ENCODE measurements around the gene PSMD13. TPM values are rescaled to one million over a fixed set of nuclear protein-coding genes. Genes with fewer than 3 reads are reported as not detected.

The PSMD13 gene
- total RNA-seq, 1 donor from 2014 or later = 89.9 TPM

DNA sequence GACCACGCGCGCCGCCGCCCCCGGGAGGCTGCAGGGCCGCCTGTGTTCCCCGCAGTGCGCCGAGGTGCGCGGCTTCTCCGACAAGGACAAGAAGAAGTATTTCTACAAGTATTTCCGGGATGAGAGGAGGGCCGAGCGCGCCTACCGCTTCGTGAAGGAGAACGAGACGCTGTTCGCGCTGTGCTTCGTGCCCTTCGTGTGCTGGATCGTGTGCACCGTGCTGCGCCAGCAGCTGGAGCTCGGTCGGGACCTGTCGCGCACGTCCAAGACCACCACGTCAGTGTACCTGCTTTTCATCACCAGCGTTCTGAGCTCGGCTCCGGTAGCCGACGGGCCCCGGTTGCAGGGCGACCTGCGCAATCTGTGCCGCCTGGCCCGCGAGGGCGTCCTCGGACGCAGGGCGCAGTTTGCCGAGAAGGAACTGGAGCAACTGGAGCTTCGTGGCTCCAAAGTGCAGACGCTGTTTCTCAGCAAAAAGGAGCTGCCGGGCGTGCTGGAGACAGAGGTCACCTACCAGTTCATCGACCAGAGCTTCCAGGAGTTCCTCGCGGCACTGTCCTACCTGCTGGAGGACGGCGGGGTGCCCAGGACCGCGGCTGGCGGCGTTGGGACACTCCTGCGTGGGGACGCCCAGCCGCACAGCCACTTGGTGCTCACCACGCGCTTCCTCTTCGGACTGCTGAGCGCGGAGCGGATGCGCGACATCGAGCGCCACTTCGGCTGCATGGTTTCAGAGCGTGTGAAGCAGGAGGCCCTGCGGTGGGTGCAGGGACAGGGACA lies 44.1 kb downstream of the PSMD13 start:
- H3K36me3 ChIP-seq = no peaks in the 10 kb centered on the region
- H3K4me3 ChIP-seq = peak overlapping the region; percentile 35
- no peak for TF ChIP-seq CTCF (IDR thresholded peaks at IDR 0.05)
- no peak overlapping the region for H3K27ac ChIP-seq
- intact Hi-C loops (cut with DNase I) = no loop called here
- peaks cover 30% of the 10 kb centered on the region for H3K4me1 ChIP-seq
- no peaks in the 10 kb centered on the region for H3K9me3 ChIP-seq
- DNase-seq (peak; percentile 67), ATAC-seq (peak; percentile 23)
- peaks cover 80% of the 10 kb centered on the region for H3K27me3 ChIP-seq

- Histone ChIP-seq H3K27me3 (peaks cover 83% of the 10 kb centered on the region), H3K9me3 (no peaks in the 10 kb centered on the region), H3K36me3 (no peaks in the 10 kb centered on the region), H3K4me3 (peak overlapping the region; percentile 35), H3K27ac (no peak overlapping the region), H3K4me1 (peaks cover 30% of the 10 kb centered on the region)
- intact Hi-C loops (cut with DNase I) = no loop called here
- TF ChIP-seq CTCF (IDR thresholded peaks at IDR 0.05) = no peak
- DNase-seq = peak; percentile 59
- no peak for ATAC-seq
Observed at GRCh38 chr11:281486-282161, 44.8 kb downstream of the PSMD13 start.

DNA sequence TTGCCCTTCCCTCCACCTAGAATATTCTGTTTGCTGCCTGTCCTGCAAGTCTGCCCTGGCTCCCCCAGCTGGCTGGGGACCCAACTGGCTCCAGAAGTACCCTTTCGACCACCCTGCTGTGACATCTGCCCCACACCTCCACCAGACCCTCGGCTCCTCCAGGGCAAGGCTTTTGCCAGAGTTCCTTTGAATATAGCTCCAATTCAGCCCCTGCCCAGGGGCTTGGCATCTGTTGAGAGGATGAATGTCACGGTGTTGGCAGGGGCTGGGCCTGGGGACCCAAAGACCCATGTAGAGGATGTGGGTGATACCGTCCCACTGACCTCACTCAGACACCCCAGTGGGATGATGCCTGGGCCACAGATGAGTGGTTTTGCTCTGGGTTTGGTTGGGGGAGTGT lies 45.4 kb downstream of the PSMD13 start:
- no peaks in the 10 kb centered on the region for H3K9me3 ChIP-seq
- H3K4me1 ChIP-seq = peaks cover 30% of the 10 kb centered on the region
- H3K36me3 ChIP-seq = no peaks in the 10 kb centered on the region
- intact Hi-C loops (cut with DNase I) = no loop called here
- no peak for ATAC-seq
- no peak for DNase-seq
- peaks cover 83% of the 10 kb centered on the region for H3K27me3 ChIP-seq
- no peak overlapping the region for H3K27ac ChIP-seq
- H3K4me3 ChIP-seq = no peak overlapping the region
- TF ChIP-seq CTCF (IDR thresholded peaks at IDR 0.05) = no peak

DNA sequence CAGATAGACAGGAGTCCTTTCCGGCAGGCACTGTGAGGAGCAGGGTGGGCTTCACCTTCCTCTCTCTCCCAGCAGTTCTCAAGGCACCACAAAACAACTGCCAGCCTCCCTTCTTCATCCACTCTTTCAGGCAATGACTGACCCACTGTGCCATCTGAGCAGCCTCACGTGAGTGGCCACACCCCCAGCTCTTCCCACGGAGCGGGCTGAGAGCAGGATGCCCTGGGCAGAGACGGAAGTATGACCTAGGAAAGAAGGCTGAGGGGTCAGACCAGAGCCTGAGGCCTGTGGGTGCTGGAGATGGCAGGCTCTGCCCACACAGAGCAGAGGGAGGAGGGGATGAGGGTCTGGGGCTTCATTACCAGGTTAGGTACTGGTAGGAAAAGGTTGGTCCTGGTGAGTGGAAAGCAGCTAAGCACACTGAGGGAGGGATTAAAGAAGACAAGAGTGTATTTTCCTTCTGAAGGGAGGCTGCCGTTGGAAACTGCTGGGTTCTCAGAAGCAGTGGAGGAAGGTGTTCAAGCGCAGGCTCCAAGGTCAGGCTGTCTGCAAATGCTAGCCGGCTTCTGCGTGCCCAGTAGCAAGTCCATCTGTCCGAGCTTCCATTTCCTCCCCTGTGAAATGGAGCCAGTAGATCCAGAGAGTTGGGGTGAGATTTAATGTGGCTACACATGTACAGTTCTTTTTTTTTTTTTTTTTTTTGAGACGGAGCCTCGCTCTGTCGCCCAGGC lies 46.0 kb downstream of the PSMD13 start:
- Histone ChIP-seq H3K27ac (no peak overlapping the region), H3K4me3 (no peak overlapping the region), H3K36me3 (no peaks in the 10 kb centered on the region), H3K4me1 (peaks cover 31% of the 10 kb centered on the region), H3K9me3 (no peaks in the 10 kb centered on the region), H3K27me3 (peaks cover 82% of the 10 kb centered on the region)
- ATAC-seq = no peak
- intact Hi-C loops (cut with DNase I) = no loop called here
- no peak for DNase-seq
- no peak for TF ChIP-seq CTCF (IDR thresholded peaks at IDR 0.05)

DNA sequence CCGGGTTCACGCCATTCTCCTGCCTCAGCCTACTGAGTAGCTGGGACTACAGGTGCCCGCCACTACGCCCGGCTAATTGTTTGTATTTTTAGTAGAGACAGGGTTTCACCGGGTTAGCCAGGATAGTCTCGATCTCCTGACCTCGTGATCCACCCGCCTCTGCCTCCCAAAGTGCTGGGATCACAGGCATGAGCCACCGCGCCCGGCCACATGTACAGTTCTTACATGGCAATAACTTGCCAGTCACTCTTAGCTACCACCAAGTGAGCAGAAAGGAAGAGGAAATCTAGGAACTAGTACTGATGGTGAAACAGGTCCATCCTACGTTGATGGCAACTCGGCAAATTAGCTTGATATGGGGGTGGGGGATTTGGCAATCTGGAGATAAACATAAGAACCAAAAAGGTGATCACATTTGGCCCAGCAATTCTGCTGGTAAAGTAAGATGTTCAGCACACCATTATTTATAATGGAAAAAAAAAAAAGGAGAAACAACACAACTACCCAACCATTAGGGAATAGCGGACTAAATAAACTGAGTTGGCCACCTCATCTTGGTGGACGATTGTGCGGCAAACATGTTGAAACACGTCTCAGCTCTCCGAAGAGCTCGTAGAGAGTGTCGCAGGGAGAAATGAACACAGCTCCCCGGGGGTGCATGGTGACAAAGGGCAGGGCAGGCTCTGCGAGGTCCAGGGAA lies 46.8 kb downstream of the PSMD13 start:
- no peak overlapping the region for H3K4me3 ChIP-seq

More for the DNA sequence above, 46.8 kb downstream of the PSMD13 start:
- no peak for TF ChIP-seq CTCF (IDR thresholded peaks at IDR 0.05)
- no peak for DNase-seq
- Histone ChIP-seq H3K27ac (no peak overlapping the region), H3K4me1 (peaks cover 34% of the 10 kb centered on the region), H3K9me3 (no peaks in the 10 kb centered on the region), H3K27me3 (peaks cover 74% of the 10 kb centered on the region), H3K36me3 (no peaks in the 10 kb centered on the region)
- ATAC-seq = no peak
- intact Hi-C loops (cut with DNase I) = no loop called here
